Measurements from ENCODE around the gene MMRN2.

- TF ChIP-seq CTCF (IDR thresholded peaks at IDR 0.05) (no peak), POLR2A (IDR thresholded peaks at IDR 0.05) (no peak)
These were observed 893 bp upstream of the MMRN2 start, which contains the start of gene SNCG for GRCh38 chr10:86958116-86958900.

Data from breast epithelium (tissue), 3 donors.